Measurements from ENCODE around the gene TCEAL3. TPM values are rescaled to one million over a fixed set of nuclear protein-coding genes. Genes with fewer than 3 reads are reported as not detected.
"Not testable (repeated sequence)": the region's sequence is repeated elsewhere in the genome, so short reads cannot be mapped to it uniquely, and the experiment has no call there.

TCEAL3 gene
- total RNA-seq, 2 experiments from 2014 or later = 0.19 to 4.0 TPM

DNA sequence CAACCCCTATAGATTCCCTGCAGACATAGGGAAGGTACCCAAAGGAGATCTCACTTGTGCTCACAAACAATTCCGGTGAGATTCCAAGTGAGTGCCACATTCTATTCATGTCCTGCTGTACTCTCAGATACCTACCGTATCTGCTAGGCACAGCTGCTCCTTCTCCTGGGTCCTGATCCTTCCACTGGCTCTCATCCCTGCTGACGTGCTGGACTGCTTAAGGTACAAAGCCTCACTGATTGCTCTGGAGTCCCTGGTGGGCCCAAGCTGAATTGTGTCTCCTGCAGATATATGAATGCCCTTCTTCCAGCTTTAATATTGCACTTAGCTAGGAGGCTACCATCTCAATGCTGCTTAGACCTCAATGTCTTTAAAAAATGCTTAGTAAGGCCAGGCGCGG is 23.4 kb downstream of the TCEAL3 start:
- no peak overlapping the region for H3K27ac ChIP-seq (ENCODE audit: low read depth, low read length, poor library complexity, severe bottlenecking)
- BruUV-seq (replicated peaks) = no TSS peak
- H3K9me3 ChIP-seq (ENCODE audit: low read length) = no peaks in the 10 kb centered on the region
- no peaks in the 10 kb centered on the region for H3K79me2 ChIP-seq (ENCODE audit: insufficient read depth, low read depth, low read length)
- no peaks in the 10 kb centered on the region for H3K9me2 ChIP-seq (ENCODE audit: insufficient read depth, low read length)
- no peak for DNase-seq (ENCODE audit: low spot score)
- H3K4me3 ChIP-seq (ENCODE audit: low read depth, low read length, poor library complexity, severe bottlenecking) = no peak overlapping the region
- H3K4me1 ChIP-seq (ENCODE audit: insufficient read depth, low read length, poor library complexity, severe bottlenecking) = peaks cover 14% of the 10 kb centered on the region
- POLR2A ChIA-PET = interaction anchor here (1.0 to 1.4 kb wide), 2 partner anchors 10 to 77 kb away, joined by 3 read pairs; no protein-coding TSS in a partner anchor
- H3K36me3 ChIP-seq (ENCODE audit: insufficient read depth, low read length) = no peaks in the 10 kb centered on the region
- intact Hi-C loops (cut with micrococcal nuclease; ENCODE audit: unreplicated experiment) = no loop called here
- no peak overlapping the region for H2AFZ ChIP-seq (ENCODE audit: low read length)
- TF ChIP-seq, protein P1, sequence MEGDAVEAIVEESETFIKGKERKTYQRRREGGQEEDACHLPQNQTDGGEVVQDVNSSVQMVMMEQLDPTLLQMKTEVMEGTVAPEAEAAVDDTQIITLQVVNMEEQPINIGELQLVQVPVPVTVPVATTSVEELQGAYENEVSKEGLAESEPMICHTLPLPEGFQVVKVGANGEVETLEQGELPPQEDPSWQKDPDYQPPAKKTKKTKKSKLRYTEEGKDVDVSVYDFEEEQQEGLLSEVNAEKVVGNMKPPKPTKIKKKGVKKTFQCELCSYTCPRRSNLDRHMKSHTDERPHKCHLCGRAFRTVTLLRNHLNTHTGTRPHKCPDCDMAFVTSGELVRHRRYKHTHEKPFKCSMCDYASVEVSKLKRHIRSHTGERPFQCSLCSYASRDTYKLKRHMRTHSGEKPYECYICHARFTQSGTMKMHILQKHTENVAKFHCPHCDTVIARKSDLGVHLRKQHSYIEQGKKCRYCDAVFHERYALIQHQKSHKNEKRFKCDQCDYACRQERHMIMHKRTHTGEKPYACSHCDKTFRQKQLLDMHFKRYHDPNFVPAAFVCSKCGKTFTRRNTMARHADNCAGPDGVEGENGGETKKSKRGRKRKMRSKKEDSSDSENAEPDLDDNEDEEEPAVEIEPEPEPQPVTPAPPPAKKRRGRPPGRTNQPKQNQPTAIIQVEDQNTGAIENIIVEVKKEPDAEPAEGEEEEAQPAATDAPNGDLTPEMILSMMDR (conservative IDR thresholded peaks at IDR 0.05; ENCODE audit: low read length) = no peak
- TF ChIP-seq EZH2phosphoT487 (IDR thresholded peaks at IDR 0.05; ENCODE audit: borderline replicate concordance, low read depth, low read length) = no peak
- CTCF ChIA-PET (ENCODE audit: unreplicated experiment) = no interaction called here
- H4K20me1 ChIP-seq (ENCODE audit: insufficient read depth, low read length) = no peaks in the 10 kb centered on the region
- no peak overlapping the region for H3K4me2 ChIP-seq (ENCODE audit: low read length)

DNA sequence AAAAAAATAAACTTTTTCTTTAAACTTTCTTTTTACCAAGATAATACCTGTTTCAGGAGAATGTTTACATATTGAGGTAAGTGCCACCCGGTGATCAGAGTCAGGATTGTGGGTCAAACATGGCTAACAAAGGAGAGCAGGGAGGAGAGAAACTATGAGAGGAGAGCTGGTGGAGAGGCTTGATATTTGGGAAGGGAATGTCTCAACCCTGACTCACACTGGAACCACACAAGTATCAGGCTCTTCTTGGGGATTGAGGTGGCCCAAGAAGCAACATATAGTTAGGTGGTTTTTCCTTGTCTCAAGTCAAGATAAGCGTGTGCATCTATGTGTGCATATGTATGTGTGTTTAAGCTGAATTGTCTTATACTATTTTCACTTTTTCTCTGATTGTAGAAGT is 27.7 kb downstream of the TCEAL3 start:
- no peak for DNase-seq (ENCODE audit: low spot score)
- Histone ChIP-seq H3K4me1 (ENCODE audit: insufficient read depth, low read length, poor library complexity, severe bottlenecking) (no peaks in the 10 kb centered on the region), H3K27ac (ENCODE audit: low read depth, low read length, poor library complexity, severe bottlenecking) (no peak overlapping the region), H3K9me3 (ENCODE audit: low read length) (no peaks in the 10 kb centered on the region), H3K36me3 (ENCODE audit: insufficient read depth, low read length) (no peaks in the 10 kb centered on the region), H3K4me3 (ENCODE audit: low read depth, low read length, poor library complexity, severe bottlenecking) (no peak overlapping the region), H4K20me1 (ENCODE audit: insufficient read depth, low read length) (no peaks in the 10 kb centered on the region), H3K9me2 (ENCODE audit: insufficient read depth, low read length) (no peaks in the 10 kb centered on the region), H3K4me2 (ENCODE audit: low read length) (no peak overlapping the region), H3K79me2 (ENCODE audit: insufficient read depth, low read depth, low read length) (no peaks in the 10 kb centered on the region), H2AFZ (ENCODE audit: low read length) (no peak overlapping the region)
- ChIA-PET CTCF (ENCODE audit: unreplicated experiment) (no interaction called here), POLR2A (no interaction called here)
- BruUV-seq (replicated peaks) = no TSS peak
- no peak for TF ChIP-seq EZH2phosphoT487 (IDR thresholded peaks at IDR 0.05; ENCODE audit: borderline replicate concordance, low read depth, low read length)
- TF ChIP-seq, protein P1 (conservative IDR thresholded peaks at IDR 0.05; ENCODE audit: low read length) = no peak
- intact Hi-C loops (cut with micrococcal nuclease; ENCODE audit: unreplicated experiment) = no loop called here

DNA sequence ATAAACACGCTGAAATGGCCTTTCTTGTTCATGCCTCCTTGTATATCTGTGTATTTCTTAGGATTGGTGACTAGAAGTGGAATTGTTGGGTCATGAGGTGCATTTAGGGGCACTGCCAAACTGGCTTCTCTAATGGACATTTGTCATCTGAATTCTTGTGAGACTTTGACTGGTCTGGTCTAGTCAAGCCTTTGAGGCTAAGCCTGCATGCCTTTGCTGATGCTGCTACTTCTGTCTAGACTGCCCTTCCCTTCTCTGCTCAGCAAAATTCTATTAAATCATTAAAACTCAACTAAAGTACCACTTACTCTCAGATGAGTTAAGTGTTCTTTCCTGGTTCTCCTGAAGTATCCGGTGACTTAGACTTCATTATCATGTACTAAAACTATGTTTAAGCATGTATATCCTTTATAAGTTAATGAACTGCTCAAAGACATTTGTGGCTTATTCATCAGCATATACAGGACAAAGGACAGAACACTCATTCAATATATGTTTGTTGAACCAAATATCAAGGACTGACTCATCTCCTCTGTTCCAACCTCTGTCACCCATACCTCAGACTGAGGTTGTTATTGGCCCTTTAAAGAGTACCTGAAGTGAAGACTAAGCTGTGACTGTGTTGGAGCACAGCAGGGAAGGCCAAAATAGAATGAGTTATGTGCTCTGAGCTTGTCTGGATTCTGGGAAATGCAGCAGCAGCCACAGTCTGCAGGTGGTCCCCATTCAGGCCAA is 30.0 kb downstream of the TCEAL3 start:
- intact Hi-C loops (cut with micrococcal nuclease; ENCODE audit: unreplicated experiment) = no loop called here
- no peak overlapping the region for H2AFZ ChIP-seq (ENCODE audit: low read length)
- ChIA-PET POLR2A (no interaction called here), CTCF (ENCODE audit: unreplicated experiment) (no interaction called here)
- H3K4me2 ChIP-seq (ENCODE audit: low read length) = no peak overlapping the region
- H3K9me2 ChIP-seq (ENCODE audit: insufficient read depth, low read length) = no peaks in the 10 kb centered on the region
- no peak overlapping the region for H3K27ac ChIP-seq (ENCODE audit: low read depth, low read length, poor library complexity, severe bottlenecking)
- no peak overlapping the region for H3K4me3 ChIP-seq (ENCODE audit: low read depth, low read length, poor library complexity, severe bottlenecking)
- DNase-seq (ENCODE audit: low spot score) = no peak
- no peak for TF ChIP-seq EZH2phosphoT487 (IDR thresholded peaks at IDR 0.05; ENCODE audit: borderline replicate concordance, low read depth, low read length)
- TF ChIP-seq, protein P1 (conservative IDR thresholded peaks at IDR 0.05; ENCODE audit: low read length) = no peak
- no TSS peak for BruUV-seq (replicated peaks)
- no peaks in the 10 kb centered on the region for H3K9me3 ChIP-seq (ENCODE audit: low read length)
- H4K20me1 ChIP-seq (ENCODE audit: insufficient read depth, low read length) = no peaks in the 10 kb centered on the region
- no peaks in the 10 kb centered on the region for H3K4me1 ChIP-seq (ENCODE audit: insufficient read depth, low read length, poor library complexity, severe bottlenecking)
- no peaks in the 10 kb centered on the region for H3K36me3 ChIP-seq (ENCODE audit: insufficient read depth, low read length)
- no peaks in the 10 kb centered on the region for H3K79me2 ChIP-seq (ENCODE audit: insufficient read depth, low read depth, low read length)

DNA sequence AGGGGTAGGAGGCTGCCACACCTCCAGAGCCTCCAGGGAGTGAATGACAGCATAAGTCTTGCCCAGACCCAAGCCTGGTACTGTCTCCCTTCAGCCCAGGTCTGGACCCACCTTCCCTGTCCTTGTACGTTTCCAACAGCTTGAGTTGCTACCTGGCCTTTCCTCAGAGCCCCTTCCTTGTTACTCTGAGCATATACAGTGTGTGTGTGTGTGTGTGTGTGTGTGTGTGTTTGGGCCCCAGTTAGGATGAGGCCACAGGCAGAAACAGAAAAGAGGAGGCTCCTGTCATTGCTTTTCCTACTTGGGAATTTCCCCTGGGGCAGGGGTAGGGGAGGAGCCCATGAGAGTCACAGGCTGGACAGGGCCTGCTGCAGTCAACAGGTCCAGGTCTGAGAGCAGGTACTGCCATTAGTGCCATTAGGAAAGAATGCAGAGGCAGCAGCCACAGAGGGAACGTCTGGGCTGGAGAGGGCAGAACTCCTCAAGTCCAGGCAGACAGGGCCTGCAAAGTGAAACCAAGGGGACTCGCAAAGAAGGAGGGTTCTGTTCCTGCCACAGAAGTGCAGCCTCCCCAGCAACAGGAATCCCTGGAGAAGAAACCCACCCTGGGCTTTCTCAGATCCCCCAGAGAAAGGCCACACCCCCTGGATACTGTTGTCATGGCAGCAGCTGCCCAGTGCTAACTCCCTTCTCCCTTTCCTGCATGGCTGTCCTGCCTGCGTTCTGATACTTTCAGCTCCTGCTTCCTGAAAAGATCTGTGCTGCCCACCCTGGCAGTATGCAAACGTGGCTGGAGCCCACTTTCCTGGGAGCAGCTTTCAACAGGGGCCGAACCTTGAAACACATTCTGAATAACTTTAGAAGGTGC is 30.9 kb downstream of the TCEAL3 start:
- H4K20me1 ChIP-seq (ENCODE audit: insufficient read depth, low read length); H3K9me2 ChIP-seq (ENCODE audit: insufficient read depth, low read length); H3K4me2 ChIP-seq (ENCODE audit: low read length); DNase-seq (ENCODE audit: low spot score); CTCF ChIA-PET (ENCODE audit: unreplicated experiment); POLR2A ChIA-PET; H3K79me2 ChIP-seq (ENCODE audit: insufficient read depth, low read depth, low read length); intact Hi-C loops (cut with micrococcal nuclease; ENCODE audit: unreplicated experiment); H2AFZ ChIP-seq (ENCODE audit: low read length); BruUV-seq (replicated peaks); H3K27ac ChIP-seq (ENCODE audit: low read depth, low read length, poor library complexity, severe bottlenecking); H3K36me3 ChIP-seq (ENCODE audit: insufficient read depth, low read length); H3K4me1 ChIP-seq (ENCODE audit: insufficient read depth, low read length, poor library complexity, severe bottlenecking); H3K4me3 ChIP-seq (ENCODE audit: low read depth, low read length, poor library complexity, severe bottlenecking); H3K9me3 ChIP-seq (ENCODE audit: low read length): not testable (repeated sequence)
